T-helper 2 cell treated with Interferon-gamma antibody and Interleukin-4, amounts not matched to agents 5 μg/mL and 100 μg/mL, for 36 hours (primary cell): ENCODE results near the gene RNPS1.

Experiments
- DNase-seq: peaks from one replicate; pipeline ENCODE4 v3.0.0; 2021; ENCODE audit warnings: low spot score
- H3K27ac Mint-ChIP-seq: one replicate; pipeline ENCODE4 v1.8.0; 2021; ENCODE audit warnings: mild to moderate bottlenecking, mixed read lengths
- H3K27me3 Mint-ChIP-seq: one replicate; pipeline ENCODE4 v1.8.0; 2021; ENCODE audit warnings: low read depth, mixed read lengths
- H3K36me3 Mint-ChIP-seq: one replicate; pipeline ENCODE4 v1.8.0; 2021; ENCODE audit warnings: low read depth, mixed read lengths
- H3K4me1 Mint-ChIP-seq: one replicate; pipeline ENCODE4 v1.8.0; 2021; ENCODE audit warnings: low read depth, mixed read lengths
- H3K4me3 Mint-ChIP-seq: one replicate; pipeline ENCODE4 v1.8.0; 2022; ENCODE audit warnings: mild to moderate bottlenecking, moderate library complexity, mixed read lengths
- H3K9me3 Mint-ChIP-seq: one replicate; pipeline ENCODE4 v1.8.0; 2021; ENCODE audit warnings: mixed read lengths

RNPS1 gene

GRCh38 chr16:2287916-2288547 is 20.1 kb upstream of the RNPS1 start:
- DNase-seq, result no peak
- Mint-ChIP-seq H3K36me3 (no peaks in the 10 kb centered on the region), H3K9me3 (no peaks in the 10 kb centered on the region), H3K27ac (no peak overlapping the region), H3K27me3 (no peaks in the 10 kb centered on the region), H3K4me3 (no peak overlapping the region), H3K4me1 (no peaks in the 10 kb centered on the region)

GRCh38 chr16:2286550-2286949 is 18.6 kb upstream of the RNPS1 start:
- no peaks in the 10 kb centered on the region for H3K4me1 Mint-ChIP-seq
- H3K36me3 Mint-ChIP-seq, result no peaks in the 10 kb centered on the region
- H3K9me3 Mint-ChIP-seq, result no peaks in the 10 kb centered on the region
- no peak for DNase-seq
- no peak overlapping the region for H3K27ac Mint-ChIP-seq
- H3K4me3 Mint-ChIP-seq, result no peak overlapping the region
- no peaks in the 10 kb centered on the region for H3K27me3 Mint-ChIP-seq

GRCh38 chr16:2285731-2286191 is 17.8 kb upstream of the RNPS1 start:
- H3K36me3 Mint-ChIP-seq, result no peaks in the 10 kb centered on the region
- H3K27me3 Mint-ChIP-seq, result no peaks in the 10 kb centered on the region
- H3K27ac Mint-ChIP-seq, result no peak overlapping the region
- no peaks in the 10 kb centered on the region for H3K9me3 Mint-ChIP-seq
- no peak overlapping the region for H3K4me3 Mint-ChIP-seq
- no peak for DNase-seq
- H3K4me1 Mint-ChIP-seq, result no peaks in the 10 kb centered on the region

DNA sequence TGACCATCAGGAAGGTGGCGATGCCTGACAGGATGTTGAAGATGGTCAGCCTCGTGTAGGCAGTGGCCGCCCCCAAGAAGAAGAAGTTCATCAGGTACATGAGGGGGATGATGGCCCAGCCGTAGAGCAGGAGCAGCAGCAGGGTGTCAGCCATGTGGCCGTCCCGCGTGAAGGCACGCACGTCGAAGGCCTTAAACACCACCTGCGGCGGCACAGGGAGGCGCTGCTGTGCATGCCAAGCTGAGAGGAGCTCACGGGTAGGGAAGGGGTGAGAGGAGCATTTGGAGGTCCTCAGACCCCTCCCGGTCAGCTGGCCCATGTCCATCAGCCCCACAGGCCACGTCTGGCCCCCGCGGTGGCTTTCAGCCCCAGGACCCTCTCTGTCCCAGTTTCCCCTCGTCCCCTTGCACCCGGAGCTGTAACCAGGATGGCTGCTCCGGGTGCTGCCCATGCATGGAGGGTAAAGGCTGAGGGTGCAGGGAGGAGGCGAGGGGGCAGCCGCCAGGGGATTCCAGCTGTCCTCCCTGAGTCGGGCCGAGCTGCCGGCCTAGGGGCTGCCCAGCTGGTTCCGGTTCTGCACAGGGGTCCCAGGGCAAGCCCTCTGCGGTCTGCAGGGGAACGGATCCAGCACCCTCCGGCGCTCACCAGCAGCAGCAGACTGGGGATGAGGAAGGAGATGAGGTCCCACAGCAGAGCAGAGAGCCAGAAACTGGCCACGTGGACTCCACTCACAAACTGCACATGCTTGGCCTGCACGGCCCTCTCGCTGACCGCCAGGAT is 17.1 kb upstream of the RNPS1 start:
- no peaks in the 10 kb centered on the region for H3K27me3 Mint-ChIP-seq
- H3K36me3 Mint-ChIP-seq, result no peaks in the 10 kb centered on the region
- H3K27ac Mint-ChIP-seq, result no peak overlapping the region
- no peaks in the 10 kb centered on the region for H3K4me1 Mint-ChIP-seq
- no peaks in the 10 kb centered on the region for H3K9me3 Mint-ChIP-seq
- no peak overlapping the region for H3K4me3 Mint-ChIP-seq
- DNase-seq, result no peak

DNA sequence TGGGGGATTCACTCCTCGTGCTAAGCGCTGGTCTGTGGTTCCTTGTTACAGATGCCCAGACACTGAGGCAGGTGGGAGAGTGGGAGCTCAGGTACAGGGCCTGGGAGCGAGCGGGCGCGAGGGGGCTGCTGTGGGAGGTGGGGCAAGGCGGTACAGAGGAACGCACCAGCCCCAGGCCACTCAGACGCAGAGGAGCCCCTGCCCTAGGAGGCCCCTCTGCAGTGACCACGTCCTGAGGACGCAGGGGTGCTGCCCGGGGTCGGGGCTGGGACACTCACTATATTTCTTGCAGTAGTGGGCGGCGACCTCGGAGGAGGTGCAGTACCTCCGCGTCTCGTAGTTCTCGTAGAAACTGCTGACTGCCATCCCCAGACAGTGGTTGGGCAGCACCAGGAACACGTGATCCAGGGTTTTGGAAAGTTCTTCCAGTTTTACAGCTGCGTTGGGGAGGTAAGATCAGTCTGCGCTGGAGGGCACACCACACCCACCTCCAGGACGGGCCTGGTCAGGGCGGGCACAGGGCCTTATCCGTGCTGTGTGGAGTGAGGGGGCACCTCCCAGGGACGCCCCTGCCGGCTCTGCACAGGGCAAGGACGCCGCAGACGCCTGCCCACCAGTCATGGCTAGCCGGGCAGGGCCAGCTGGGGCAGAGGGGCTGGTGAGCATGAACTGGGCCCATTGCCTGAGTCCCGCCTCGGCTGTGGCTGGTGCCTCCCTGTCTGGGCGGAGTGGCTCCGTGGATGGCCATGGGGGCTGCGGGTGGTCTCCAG is 16.3 kb upstream of the RNPS1 start:
- no peaks in the 10 kb centered on the region for H3K36me3 Mint-ChIP-seq
- no peak for DNase-seq
- H3K4me1 Mint-ChIP-seq, result no peaks in the 10 kb centered on the region
- H3K27ac Mint-ChIP-seq, result no peak overlapping the region
- H3K27me3 Mint-ChIP-seq, result no peaks in the 10 kb centered on the region
- no peaks in the 10 kb centered on the region for H3K9me3 Mint-ChIP-seq
- no peak overlapping the region for H3K4me3 Mint-ChIP-seq

DNA sequence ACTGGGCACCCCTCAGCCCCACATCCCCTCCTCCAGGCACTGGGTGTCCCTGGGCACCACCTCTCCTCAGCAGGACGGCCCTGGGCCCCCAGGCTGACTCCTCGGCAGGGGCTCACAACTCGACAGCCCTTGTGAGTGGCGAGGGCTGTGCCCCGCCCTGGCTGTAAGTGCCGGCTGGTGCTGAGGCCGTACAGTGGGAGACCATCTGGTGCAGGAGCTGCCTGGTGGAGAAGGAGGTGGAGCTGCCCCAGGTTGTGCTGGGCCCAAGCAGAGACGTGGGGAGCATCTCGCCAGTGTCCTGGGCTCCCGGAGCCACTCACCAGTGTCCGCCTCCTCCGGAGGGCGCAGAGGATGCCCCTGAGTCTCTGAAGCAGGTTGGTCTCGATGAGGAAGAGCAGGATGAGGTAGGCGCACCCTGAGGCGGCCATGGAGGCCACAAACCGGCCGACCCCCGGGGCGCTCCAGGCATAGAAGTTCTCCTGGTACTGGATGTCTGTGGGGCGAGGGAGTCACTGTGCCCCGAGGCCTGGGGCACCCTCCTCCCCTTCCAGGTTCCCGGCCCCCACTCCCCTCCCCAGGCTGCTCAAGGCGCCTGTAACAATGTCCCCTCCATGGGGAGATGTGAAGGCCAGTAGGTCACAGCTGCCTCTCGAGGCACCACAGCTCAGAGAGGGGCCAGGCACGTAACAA is 15.1 kb upstream of the RNPS1 start:
- H3K27ac Mint-ChIP-seq, result no peak overlapping the region
- no peaks in the 10 kb centered on the region for H3K27me3 Mint-ChIP-seq

DNA sequence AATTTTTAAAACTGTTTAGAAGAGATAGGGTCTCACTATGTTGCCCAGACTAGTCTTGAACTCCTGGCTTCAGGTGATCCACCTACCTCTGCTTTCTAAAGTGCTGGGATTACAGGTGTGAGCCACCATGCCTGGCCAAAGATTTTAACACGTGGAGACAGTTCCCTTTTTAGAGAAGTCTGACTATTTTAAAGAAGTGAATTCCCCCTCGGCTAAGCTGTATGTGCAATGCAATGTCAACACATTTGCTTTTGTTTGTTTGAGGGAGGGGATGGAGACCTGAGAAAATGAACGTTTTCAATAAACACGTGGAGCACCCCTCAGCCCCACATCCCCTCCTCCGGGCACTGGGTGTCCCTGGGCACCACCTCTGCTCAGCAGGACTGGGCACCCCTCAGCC is 14.3 kb upstream of the RNPS1 start:
- no peak for DNase-seq
- Mint-ChIP-seq H3K27me3 (no peaks in the 10 kb centered on the region), H3K27ac (no peak overlapping the region), H3K9me3 (no peaks in the 10 kb centered on the region), H3K4me1 (no peaks in the 10 kb centered on the region), H3K36me3 (no peaks in the 10 kb centered on the region), H3K4me3 (no peak overlapping the region)

More for the DNA sequence above, 15.1 kb upstream of the RNPS1 start:
- Mint-ChIP-seq H3K4me3 (no peak overlapping the region), H3K4me1 (no peaks in the 10 kb centered on the region), H3K36me3 (no peaks in the 10 kb centered on the region), H3K9me3 (no peaks in the 10 kb centered on the region)
- DNase-seq, result no peak

DNA sequence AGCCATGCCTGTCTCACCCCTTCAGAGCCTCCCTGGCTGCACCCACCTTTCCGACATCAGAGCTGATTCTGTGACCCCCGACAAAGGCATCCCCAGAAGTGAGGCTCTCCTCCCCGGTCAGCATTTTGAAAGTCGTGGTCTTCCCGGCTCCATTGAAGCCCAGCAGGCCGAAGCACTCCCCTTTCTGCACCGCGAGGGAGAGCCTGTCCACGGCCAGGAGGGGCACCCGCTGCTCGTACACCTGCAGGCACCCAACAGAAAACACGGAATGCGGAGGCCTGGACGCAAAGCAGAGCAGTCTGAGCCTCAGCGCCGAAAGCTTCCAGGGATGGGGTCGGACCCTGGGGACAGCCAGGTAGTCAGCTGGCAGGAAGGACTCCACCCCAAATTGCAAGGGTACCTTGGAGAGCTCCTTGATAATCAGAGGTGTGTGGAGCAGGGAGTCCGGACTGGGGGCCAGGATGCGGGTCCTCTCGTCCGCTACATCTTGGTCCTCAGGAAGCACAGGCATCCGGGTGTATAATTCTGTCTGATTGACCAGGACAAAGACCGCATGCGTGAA is 13.1 kb upstream of the RNPS1 start:
- H3K4me3 Mint-ChIP-seq, result no peak overlapping the region
- no peak for DNase-seq
- no peaks in the 10 kb centered on the region for H3K36me3 Mint-ChIP-seq
- no peaks in the 10 kb centered on the region for H3K4me1 Mint-ChIP-seq
- H3K27me3 Mint-ChIP-seq, result no peaks in the 10 kb centered on the region
- no peaks in the 10 kb centered on the region for H3K9me3 Mint-ChIP-seq
- no peak overlapping the region for H3K27ac Mint-ChIP-seq

DNA sequence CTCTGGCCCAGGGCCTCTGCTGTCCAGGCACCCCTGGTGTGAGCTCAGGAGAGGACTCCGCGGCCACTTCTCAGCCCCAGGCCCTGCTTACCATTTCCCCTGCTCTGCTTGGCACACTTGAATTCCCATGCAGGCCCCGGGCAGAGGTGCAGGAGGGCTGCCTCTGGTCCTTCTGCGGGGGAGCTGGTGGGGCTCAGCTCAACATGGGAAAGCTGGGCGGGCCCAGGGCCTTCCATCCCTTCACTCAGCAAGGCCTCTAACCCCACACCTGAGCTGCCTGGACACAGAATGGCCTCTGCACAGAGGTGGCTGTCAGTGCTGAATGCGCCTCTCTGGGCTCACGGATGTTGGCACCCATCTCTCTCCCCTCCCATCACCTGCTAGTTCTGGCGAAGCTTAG is 12.5 kb upstream of the RNPS1 start:
- Mint-ChIP-seq H3K4me3 (no peak overlapping the region), H3K4me1 (no peaks in the 10 kb centered on the region), H3K27ac (no peak overlapping the region), H3K9me3 (no peaks in the 10 kb centered on the region), H3K27me3 (no peaks in the 10 kb centered on the region), H3K36me3 (no peaks in the 10 kb centered on the region)
- no peak for DNase-seq

DNA sequence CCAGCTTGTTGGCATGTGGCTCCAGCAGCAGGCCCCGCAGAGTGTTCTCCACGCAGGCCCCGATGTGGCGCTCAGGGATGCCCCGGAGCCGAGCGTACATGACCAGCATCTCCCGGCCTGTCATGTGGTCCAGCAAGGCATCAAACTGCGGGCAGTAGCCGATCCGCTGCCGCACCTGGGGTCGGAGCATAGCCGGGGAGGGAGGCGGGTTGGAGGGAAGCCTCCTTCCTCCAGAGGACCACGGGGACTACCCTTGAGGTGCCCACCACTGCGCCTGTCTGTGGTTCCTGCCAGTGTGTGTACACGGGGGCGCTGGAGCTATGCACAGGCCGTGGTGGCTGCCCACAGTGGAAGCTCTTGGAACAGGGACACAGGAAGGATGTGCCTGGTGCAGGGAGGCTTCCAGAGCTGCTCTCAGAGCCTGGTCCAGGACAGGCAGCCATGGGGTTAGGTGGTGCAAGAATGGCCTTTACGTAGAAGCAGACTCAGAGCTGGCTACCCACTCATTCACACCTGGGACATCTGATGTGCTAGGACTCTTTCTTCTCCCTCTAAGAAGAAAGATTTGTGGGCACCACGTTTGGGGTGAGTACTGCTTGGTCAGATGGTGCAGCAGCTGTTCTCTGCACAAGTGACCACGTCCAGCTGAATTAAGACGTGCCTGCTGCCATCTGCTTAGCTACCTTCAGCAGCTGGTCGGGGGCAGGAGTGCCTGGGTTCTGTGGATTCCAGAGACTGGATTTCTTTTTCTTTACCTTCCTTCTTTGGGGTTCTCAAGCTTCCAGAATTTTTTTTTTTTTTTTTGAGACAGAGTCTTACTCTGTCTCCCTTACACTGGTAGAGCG is 11.3 kb upstream of the RNPS1 start:
- Mint-ChIP-seq H3K27me3 (no peaks in the 10 kb centered on the region), H3K9me3 (no peaks in the 10 kb centered on the region), H3K4me1 (no peaks in the 10 kb centered on the region), H3K27ac (no peak overlapping the region), H3K4me3 (no peak overlapping the region), H3K36me3 (no peaks in the 10 kb centered on the region)
- DNase-seq, result no peak

DNA sequence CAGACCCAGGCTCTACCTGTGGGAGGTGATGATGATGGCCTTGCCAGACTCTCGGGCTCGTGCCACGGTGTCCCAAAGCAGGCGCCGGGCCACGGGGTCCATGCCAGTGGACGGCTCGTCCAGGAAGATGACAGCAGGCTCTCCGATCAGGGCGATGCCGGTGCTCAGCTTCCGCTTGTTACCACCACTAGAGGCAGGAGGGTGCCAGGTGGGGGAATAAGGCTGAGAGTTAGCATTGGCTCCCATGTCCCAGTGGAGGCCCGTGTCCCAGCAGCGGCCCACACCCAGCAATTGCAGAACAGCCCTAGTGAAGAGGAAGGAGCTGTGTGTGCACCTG is 10.3 kb upstream of the RNPS1 start:
- Mint-ChIP-seq H3K4me3 (no peak overlapping the region), H3K9me3 (no peaks in the 10 kb centered on the region), H3K27me3 (no peaks in the 10 kb centered on the region), H3K4me1 (no peaks in the 10 kb centered on the region), H3K27ac (no peak overlapping the region), H3K36me3 (no peaks in the 10 kb centered on the region)
- DNase-seq, result no peak

DNA sequence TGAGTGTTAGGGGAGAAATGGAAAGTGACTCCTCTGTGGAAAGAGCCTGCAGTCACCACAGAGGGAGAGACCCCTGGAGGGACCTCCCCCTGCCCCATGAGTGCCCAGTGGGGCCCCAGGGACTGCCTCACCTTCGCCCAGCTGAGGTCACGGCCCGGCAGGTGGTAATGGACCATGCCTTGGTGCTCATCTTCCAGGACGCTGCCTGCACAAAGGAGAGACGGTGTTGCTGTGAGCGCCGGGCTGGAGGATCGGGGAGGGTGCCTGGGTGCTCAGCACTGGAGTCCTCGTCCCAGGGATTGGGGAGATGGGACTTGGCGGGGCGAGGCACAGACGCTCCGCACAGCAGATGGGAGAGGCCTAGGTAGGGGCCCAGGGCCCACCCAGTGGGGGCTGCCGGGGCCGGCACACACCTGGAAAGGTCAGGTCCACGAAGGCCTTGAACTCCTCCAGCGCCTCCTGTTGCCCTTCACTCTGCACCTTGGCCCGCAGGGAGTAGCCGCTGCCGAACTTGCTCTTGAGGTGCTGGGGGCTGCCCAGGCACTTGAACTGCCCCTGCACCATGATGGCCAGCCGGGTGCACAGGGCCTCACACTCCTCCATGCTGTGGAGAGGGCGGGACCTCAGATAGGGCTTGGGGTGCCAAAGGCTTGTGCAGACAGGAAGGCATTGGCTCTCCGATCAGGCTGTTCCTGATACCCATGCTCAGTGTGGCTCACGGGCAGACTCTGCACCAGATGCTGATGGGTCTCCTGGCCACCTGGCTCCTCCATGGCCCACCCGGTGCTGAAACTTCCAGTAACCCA is 9.7 kb upstream of the RNPS1 start:
- Mint-ChIP-seq H3K36me3 (no peaks in the 10 kb centered on the region), H3K4me3 (no peak overlapping the region), H3K4me1 (no peaks in the 10 kb centered on the region), H3K9me3 (no peaks in the 10 kb centered on the region), H3K27me3 (no peaks in the 10 kb centered on the region), H3K27ac (no peak overlapping the region)
- no peak for DNase-seq
